Endothelial cell of umbilical vein (primary cell): ENCODE measurements around the gene NLRP9. TPM values are rescaled to one million over a fixed set of nuclear protein-coding genes. Genes with fewer than 3 reads are reported as not detected.

ENCODE experiments used
- Bru-seq: library from RNA; stranded (reverse); fragments of 400-500 nt; gene quantifications from one replicate; lab custom pipeline; 2021; lab: Mats Ljungman, UMichigan
- BruChase-seq, 2 experiments: library from RNA; stranded (reverse); fragments of 400-500 nt; gene quantifications; one replicate each; lab custom pipeline; 2021; lab: Mats Ljungman, UMichigan
- BruUV-seq: library from RNA; stranded (reverse); fragments of 400-500 nt; replicated peaks from 2 replicates; lab custom pipeline; 2021; lab: Mats Ljungman, UMichigan
- CTCF ChIA-PET: fragments of 300-600, 350-600 bp; sonication (Branson Sonifier 250); formaldehyde crosslinking; loops from one replicate; lab custom pipeline; 2021; ENCODE audit warnings: antibody characterized with exemption, inconsistent platforms; lab: Charles Lee
- POLR2A ChIA-PET: fragments of 300-600, 350-600 bp; sonication (Branson Sonifier 250); formaldehyde crosslinking; loops from one replicate; lab custom pipeline; 2021; ENCODE audit warnings: antibody characterized with exemption, inconsistent platforms; lab: Charles Lee
- DNase-seq: peaks from one replicate; pipeline ENCODE4 v3.0.0-alpha.2; 2011; ENCODE audit warnings: low read depth, low spot score
- FAIRE-seq: peaks from 2 replicates; lab custom pipeline; 2011; peaks lifted over from hg19 to GRCh38; lab: Jason Lieb, UNC
- H2AFZ ChIP-seq: 2 replicates; pipeline ENCODE4 v1.6.0; 2012; ENCODE audit warnings: low read depth, low read length, control low read depth, inconsistent platforms
- H3K27ac ChIP-seq: 2 replicates; pipeline ENCODE4 v1.5.1; 2011; ENCODE audit warnings: low read depth, mild to moderate bottlenecking, control low read depth, low read length, moderate library complexity; ENCODE audit not compliant: insufficient read depth
- H3K27me3 ChIP-seq, 2 experiments: 2 replicates each; pipeline versions ENCODE4 v1.6.0 to v1.6.1; 2011; ENCODE audit warnings: low read length in 2 of 2, mixed read lengths in 1 of 2; ENCODE audit not compliant: control insufficient read depth in 2 of 2, insufficient read depth in 2 of 2
- H3K36me3 ChIP-seq, 2 experiments: 2 replicates in 1 of 2; 3 replicates in 1 of 2; pipeline ENCODE4 v1.5.1; 2011; ENCODE audit warnings: low read length in 2 of 2, mild to moderate bottlenecking in 1 of 2, moderate library complexity in 1 of 2; ENCODE audit not compliant: control insufficient read depth in 2 of 2, insufficient read depth in 2 of 2; ENCODE audit errors: extremely low read depth in 1 of 2
- H3K4me1 ChIP-seq: 3 replicates; pipeline ENCODE4 v1.5.1; 2011; ENCODE audit warnings: mild to moderate bottlenecking, low read length; ENCODE audit not compliant: control insufficient read depth, insufficient read depth; ENCODE audit errors: extremely low read depth
- H3K4me2 ChIP-seq: 2 replicates; pipeline ENCODE4 v1.6.1; 2011; ENCODE audit warnings: low read length, control low read depth, mixed read lengths; ENCODE audit not compliant: insufficient read depth
- H3K4me3 ChIP-seq, 3 experiments: fragments of 200-600 bp in 1 of 3; sonication (generic), shearing (Covaris generic) in 1 of 3; replicated peaks in 1 of 3; 2 replicates each; pipeline ENCODE4 v1.5.1; 2011 to 2016; ENCODE audit warnings: control low read depth in 3 of 3, low read length in 3 of 3, mild to moderate bottlenecking in 2 of 3, inconsistent platforms in 1 of 3, low read depth in 1 of 3, moderate library complexity in 1 of 3; ENCODE audit not compliant: insufficient read depth in 1 of 3
- H3K79me2 ChIP-seq: 2 replicates; pipeline ENCODE4 v1.6.0; 2012; ENCODE audit warnings: low read length, inconsistent platforms; ENCODE audit not compliant: control insufficient read depth, insufficient read depth
- H3K9ac ChIP-seq: replicated peaks from 2 replicates; pipeline ENCODE3; 2011; ENCODE audit warnings: low read length, control low read depth; ENCODE audit not compliant: insufficient read depth; ENCODE audit errors: extremely low read depth
- H3K9me1 ChIP-seq: replicated peaks from 3 replicates; pipeline ENCODE4 v1.6.0; 2011; ENCODE audit warnings: mild to moderate bottlenecking, low read length; ENCODE audit not compliant: control insufficient read depth, insufficient read depth; ENCODE audit errors: extremely low read depth
- H3K9me3 ChIP-seq: replicated peaks from 2 replicates; pipeline ENCODE4 v1.5.1; 2012; ENCODE audit warnings: low read length, inconsistent platforms; ENCODE audit not compliant: control insufficient read depth, insufficient read depth
- H4K20me1 ChIP-seq: replicated peaks from 2 replicates; pipeline ENCODE3; 2011; ENCODE audit warnings: mild to moderate bottlenecking, low read length; ENCODE audit not compliant: control insufficient read depth, insufficient read depth; ENCODE audit errors: extremely low read depth
- CTCF ChIP-seq, 2 donors: IDR thresholded peaks; 1 replicate in 1 of 2; 2 replicates in 1 of 2; pipeline ENCODE4 v1.5.1; 2011; ENCODE audit warnings: low read length in 2 of 2, mild to moderate bottlenecking in 2 of 2, moderate library complexity in 2 of 2, control low read depth in 1 of 2, inconsistent platforms in 1 of 2, low read depth in 1 of 2; ENCODE audit not compliant: insufficient read depth in 1 of 2; ENCODE audit errors: extremely low read depth in 1 of 2
- EZH2 ChIP-seq: IDR thresholded peaks from 2 replicates; pipeline ENCODE4 v1.6.1; 2012; ENCODE audit warnings: borderline replicate concordance, low read depth, mild to moderate bottlenecking, moderate library complexity, low read length, inconsistent platforms; ENCODE audit not compliant: severe bottlenecking
- FOS ChIP-seq: IDR thresholded peaks from 2 replicates; pipeline ENCODE4 v1.6.1; 2011; ENCODE audit warnings: mild to moderate bottlenecking, low read length, moderate library complexity, borderline replicate concordance; ENCODE audit not compliant: insufficient read depth
- GATA2 ChIP-seq: IDR thresholded peaks from 2 replicates; pipeline ENCODE4 v1.7.0; 2011; ENCODE audit warnings: low read depth, mild to moderate bottlenecking, moderate library complexity, mixed read lengths, low read length; ENCODE audit not compliant: insufficient read length, insufficient read depth
- JUN ChIP-seq: IDR thresholded peaks from 2 replicates; pipeline ENCODE4 v1.6.1; 2011; ENCODE audit warnings: borderline replicate concordance, low read depth; ENCODE audit not compliant: insufficient read length, insufficient read depth
- MAX ChIP-seq: IDR thresholded peaks from 2 replicates; pipeline ENCODE4 v1.6.1; 2011; ENCODE audit not compliant: insufficient read depth, insufficient read length
- MYC ChIP-seq: IDR thresholded peaks from one replicate; pipeline ENCODE4 v1.6.1; 2011; ENCODE audit warnings: mild to moderate bottlenecking, low read depth, low read length
- POLR2A ChIP-seq: IDR thresholded peaks from 2 replicates; pipeline ENCODE4 v1.6.1; 2012; ENCODE audit warnings: low read depth, mild to moderate bottlenecking, control low read depth, low read length
- POLR2AphosphoS5 ChIP-seq: IDR thresholded peaks from 2 replicates; pipeline ENCODE4 v1.6.1; 2012; ENCODE audit warnings: low read depth, mild to moderate bottlenecking, control low read depth, low read length, moderate library complexity; ENCODE audit not compliant: insufficient read depth
- dilution Hi-C: fragments of 300-500 bp; cut with MboI; formaldehyde crosslinking; loops from one replicate; pipeline ENCODE4 v1.15.0; 2019; ENCODE audit warnings: low sequenced_read_pairs; ENCODE audit not compliant: extremely low pct_ligation_motif_present
- intact Hi-C: fragments of 100-400 bp; cut with micrococcal nuclease; formaldehyde crosslinking; loops from one replicate; pipeline ENCODE4 v1.10.0; 2022
- long read RNA-seq: library from polyadenylated mRNA; stranded (forward); transcript quantifications from one replicate; pipeline ENCODE4 v2.0.0, GENCODE V29; 2021
- polyA minus RNA-seq, 3 experiments: library from RNA; depleted of rRNA, polyadenylated mRNA; stranded (reverse); fragments of >200 nt; gene quantifications; 1 replicate in 1 of 3; 2 replicates in 2 of 3; pipeline ENCODE4 v1.2.3, GENCODE V29; 2011
- polyA plus RNA-seq, 4 experiments: library from polyadenylated mRNA; depleted of rRNA in 3 of 4; stranded (reverse) in 3 of 4; unstranded in 1 of 4; fragments of >200 nt; gene quantifications; 2 replicates each; pipeline versions ENCODE4 v1.2.1 to v1.2.3, GENCODE V29; 2011 to 2012; ENCODE audit warnings: missing spikeins in 1 of 4
- total RNA-seq: library from RNA; stranded (reverse); gene quantifications from 2 replicates; pipeline ENCODE4 v1.2.3, GENCODE V29; 2021

The NLRP9 gene
- total RNA-seq (not detected in 2 replicates), polyA plus RNA-seq (not detected in 2 replicates), polyA minus RNA-seq (not detected in 2 replicates), Bru-seq, nascent RNA (not detected), BruChase-seq, experiment 1, labeled RNA remaining after a 6-hour chase (not detected), BruChase-seq, experiment 2, labeled RNA remaining after a 2-hour chase (not detected)
- not detected in 2 replicates for polyA plus RNA-seq (2011; cell fraction: cytosol; rRNA removed)
- polyA plus RNA-seq (2011; cell fraction: nucleus; rRNA removed) = not detected in 2 replicates
- not detected in 2 replicates for polyA plus RNA-seq (2012)
- polyA minus RNA-seq (2011; cell fraction: cytosol; rRNA and poly(A)+ RNA removed) = not detected
- not detected in 2 replicates for polyA minus RNA-seq (2011; cell fraction: nucleus; rRNA and poly(A)+ RNA removed)
- long read RNA-seq = 0 reads

- no peak for FAIRE-seq
- H2AFZ ChIP-seq = no peak within 1 kb of the TSS
- no peak within 1 kb of the TSS for H3K4me3 ChIP-seq
- DNase-seq = no peak
- H4K20me1 ChIP-seq = no peaks in the 10 kb centered on the region
- dilution Hi-C loops (no loop called here), intact Hi-C loops (no loop called here)
- no peak for TF ChIP-seq POLR2A
- TF ChIP-seq EZH2 = no peak
- no peak for TF ChIP-seq JUN
- no peak for TF ChIP-seq MAX
- no peak for TF ChIP-seq FOS
- TF ChIP-seq POLR2AphosphoS5 = no peak
- TF ChIP-seq CTCF (IDR thresholded peaks at IDR 0.05; ENCODE audit: extremely low read depth in 1 of 2, insufficient read depth in 1 of 2, low read depth in 1 of 2, low read length in 2 of 2) = no peak
- TF ChIP-seq GATA2 = no peak
- no peak for TF ChIP-seq MYC
- ChIA-PET CTCF (no interaction called here), POLR2A (no interaction called here)
- H3K4me2 ChIP-seq = no peak within 1 kb of the TSS
- H3K9me1 ChIP-seq = no peaks in the 10 kb centered on the region
- no peaks in the 10 kb centered on the region for H3K36me3 ChIP-seq
- BruUV-seq = no TSS peak
- H3K79me2 ChIP-seq = no peaks in the 10 kb centered on the region
- H3K27me3 ChIP-seq = no peaks in the 10 kb centered on the region
- H3K9ac ChIP-seq = no peak within 1 kb of the TSS
- H3K4me1 ChIP-seq = no peaks in the 10 kb centered on the region
- H3K27ac ChIP-seq = no peak within 1 kb of the TSS
- no peaks in the 10 kb centered on the region for H3K9me3 ChIP-seq
Observed at GRCh38 chr19:55738302-55738701, at the start of gene NLRP9. Gene NLRP9 (minus strand): TSS chr19:55738402. CDS start chr19:55738374, 28 bp downstream.
